GM12878 (cell line): ENCODE measurements around the gene CLEC6A. TPM values are rescaled to one million over a fixed set of nuclear protein-coding genes. Genes with fewer than 3 reads are reported as not detected.

Experiments used
- ATAC-seq: fragments of 200-7000 bp; cut with Tn5 transposase; 3 replicates; pipeline ENCODE4 v1.9.1; 2020; ENCODE audit warnings: mild to moderate bottlenecking, moderate library complexity
- BruUV-seq: library from RNA; stranded (reverse); fragments of 400-500 nt; replicated peaks from 2 replicates; lab custom pipeline; 2021; lab: Mats Ljungman, UMichigan
- CTCF ChIA-PET: fragments of 300-600 bp; sonication (Branson Sonifier 250); formaldehyde crosslinking; extraction: SDS; loops from one replicate; lab custom pipeline; 2021; ENCODE audit warnings: inconsistent platforms; lab: Yijun Ruan, JAX
- POLR2A ChIA-PET: fragments of 350-600 bp; formaldehyde crosslinking; extraction: SDS; loops from one replicate; lab custom pipeline; 2021; ENCODE audit warnings: inconsistent platforms; lab: Charles Lee
- RAD21 ChIA-PET: fragments of 300-600 bp; sonication (Branson Sonifier 250); formaldehyde crosslinking; loops from one replicate; lab custom pipeline; 2023; ENCODE audit warnings: antibody characterized with exemption; ENCODE audit not compliant: unreplicated experiment; lab: Charles Lee
- SMC1A ChIA-PET: fragments of 300-600 bp; sonication (Branson Sonifier 250); formaldehyde crosslinking; loops from one replicate; lab custom pipeline; 2023; ENCODE audit not compliant: unreplicated experiment, uncharacterized antibody; lab: Charles Lee
- DNase-seq: peaks from one replicate; pipeline ENCODE4 v3.0.0-alpha.2; 2011; ENCODE audit warnings: low read depth, low spot score
- FAIRE-seq: peaks from 3 replicates; lab custom pipeline; 2011; peaks lifted over from hg19 to GRCh38; lab: Jason Lieb, UNC
- H2AFZ ChIP-seq: 2 replicates; pipeline ENCODE4 v1.6.0; 2011; ENCODE audit warnings: low read depth, low read length, control low read depth; ENCODE audit not compliant: control insufficient read depth
- H3K27ac ChIP-seq: 2 replicates; pipeline ENCODE4 v1.5.1; 2011; ENCODE audit warnings: control low read depth; ENCODE audit not compliant: control insufficient read depth, insufficient read depth
- H3K27me3 ChIP-seq, 2 experiments: replicated peaks in 1 of 2; 2 replicates each; pipeline versions ENCODE4 v1.6.0 to v1.6.1; 2011; ENCODE audit warnings: low read length in 1 of 2; ENCODE audit not compliant: control insufficient read depth in 2 of 2, insufficient read depth in 2 of 2
- H3K36me3 ChIP-seq, 2 experiments: 2 replicates each; pipeline ENCODE4 v1.5.1; 2011; ENCODE audit warnings: low read length in 1 of 2; ENCODE audit not compliant: control insufficient read depth in 2 of 2, insufficient read depth in 2 of 2
- H3K4me1 ChIP-seq: 2 replicates; pipeline ENCODE4 v1.6.1; 2011; ENCODE audit warnings: mild to moderate bottlenecking, low read length, moderate library complexity, mixed read lengths; ENCODE audit not compliant: control insufficient read depth, insufficient read depth
- H3K4me2 ChIP-seq: 2 replicates; pipeline ENCODE4 v1.6.0; 2011; ENCODE audit warnings: control low read depth; ENCODE audit not compliant: control insufficient read depth, insufficient read depth
- H3K4me3 ChIP-seq: fragments of 200-600 bp; sonication (generic); 2 replicates; pipeline ENCODE4 v1.5.1; 2016
- H3K79me2 ChIP-seq: 2 replicates; pipeline ENCODE4 v1.6.0; 2011; ENCODE audit warnings: low read length; ENCODE audit not compliant: control insufficient read depth, insufficient read depth
- H3K9ac ChIP-seq: 2 replicates; pipeline ENCODE4 v1.8.0; 2011; ENCODE audit warnings: low read length, control low read depth, mixed read lengths; ENCODE audit not compliant: control insufficient read depth, insufficient read depth
- H3K9me3 ChIP-seq: replicated peaks from 3 replicates; pipeline ENCODE4 v1.5.1; 2011; ENCODE audit warnings: mild to moderate bottlenecking, low read length; ENCODE audit not compliant: control insufficient read depth, insufficient read depth
- H4K20me1 ChIP-seq: 2 replicates; pipeline ENCODE4 v1.6.0; 2011; ENCODE audit not compliant: control insufficient read depth, insufficient read depth
- CHD2 ChIP-seq: IDR thresholded peaks from 2 replicates; pipeline ENCODE4 v1.6.1; 2011; ENCODE audit warnings: low read depth, low read length, improper control_type of control experiment, borderline replicate concordance
- ELK1 ChIP-seq: IDR thresholded peaks from 2 replicates; pipeline ENCODE4 v1.6.1; 2012; ENCODE audit warnings: low read depth, low read length, improper control_type of control experiment
- HDAC2 ChIP-seq: fragments of 200-600 bp; sonication (generic); IDR thresholded peaks from 2 replicates; pipeline ENCODE4 v1.6.1; 2017
- NFXL1 ChIP-seq: fragments of 450-650 bp; IDR thresholded peaks from 2 replicates; pipeline ENCODE4 v1.6.1; 2017; ENCODE audit warnings: antibody characterized with exemption, mild to moderate bottlenecking, borderline replicate concordance
- NR2F1 ChIP-seq: fragments of 450-650 bp; conservative IDR thresholded peaks from 2 replicates; pipeline ENCODE4 v1.6.1; 2017; ENCODE audit warnings: mild to moderate bottlenecking
- PKNOX1 ChIP-seq: fragments of 450-650 bp; IDR thresholded peaks from 2 replicates; pipeline ENCODE4 v1.6.1; 2016; ENCODE audit warnings: mild to moderate bottlenecking
- SMAD1 ChIP-seq: fragments of 450-650 bp; IDR thresholded peaks from 2 replicates; pipeline ENCODE4 v1.6.1; 2018; ENCODE audit warnings: mild to moderate bottlenecking, low read depth; ENCODE audit not compliant: partially characterized antibody
- TCF7 ChIP-seq: IDR thresholded peaks from 2 replicates; pipeline ENCODE4 v1.6.1; 2014; ENCODE audit warnings: antibody characterized with exemption, borderline replicate concordance
- YBX1 ChIP-seq: fragments of 450-650 bp; IDR thresholded peaks from 2 replicates; pipeline ENCODE4 v1.6.1; 2016; ENCODE audit warnings: antibody characterized with exemption
- ZNF217 ChIP-seq: fragments of 450-650 bp; IDR thresholded peaks from 2 replicates; pipeline ENCODE4 v1.6.1; 2017; ENCODE audit warnings: antibody characterized with exemption, mild to moderate bottlenecking
- WGBS: methylation state at CpG from one replicate; pipeline ENCODE4 v1.1.6; 2016; ENCODE audit warnings: low lambda C conversion rate; ENCODE audit not compliant: insufficient replicate concordance, insufficient coverage; ENCODE audit errors: missing lambda C conversion rate; 5-methylcytosine and 5-hydroxymethylcytosine counted together
- in situ Hi-C: fragments of 300-500 bp; cut with MboI; formaldehyde crosslinking; loops from 9 replicates; pipeline ENCODE4 v1.14.3; 2018; ENCODE audit warnings: mixed read lengths
- intact Hi-C: fragments of 100-400 bp; cut with micrococcal nuclease; formaldehyde crosslinking; loops from one replicate; pipeline ENCODE4 v1.14.2; 2022; ENCODE audit not compliant: unreplicated experiment
- polyA plus RNA-seq, 11 experiments: library from polyadenylated mRNA; depleted of rRNA in 4 of 11; unstranded in 6 of 11; stranded (reverse) in 5 of 11; fragments of >200 nt; fragmentation: Nextera tagmentation in 4 of 11; fragmentation: Illumina TruSeq in 1 of 11; extraction: Ambion mirVana in 4 of 11; extraction: Trizol in 1 of 11; gene quantifications; 1 replicate in 1 of 11; 2 replicates in 10 of 11; pipeline versions ENCODE4 v1.2.1 to v1.2.3, GENCODE V29; 2011 to 2016; ENCODE audit warnings: inconsistent platforms in 2 of 11, missing spikeins in 2 of 11, low read depth in 1 of 11
- total RNA-seq, 4 experiments: library from RNA; depleted of rRNA in 3 of 4; stranded (reverse); fragments of >200 nt in 3 of 4; fragmentation: Illumina TruSeq in 1 of 4; extraction: Trizol in 1 of 4; gene quantifications; 2 replicates each; pipeline versions ENCODE4 v1.2.1 to v1.2.3, GENCODE V29; 2013 to 2021

CLEC6A gene
- total and polyA plus RNA-seq, 10 of the 15 experiments (the other 5 are each of a cell fraction or from before 2014, with no cell fraction given) = not detected

GRCh38 chr12:8446642-8447547 is 8.9 kb upstream of the CLEC6A start:
- H3K79me2 ChIP-seq = no peaks in the 10 kb centered on the region
- no peak overlapping the region for H2AFZ ChIP-seq
- H4K20me1 ChIP-seq = no peaks in the 10 kb centered on the region
- ChIA-PET RAD21 (no interaction called here), CTCF (no interaction called here), SMC1A (no interaction called here), POLR2A (no interaction called here)
- ATAC-seq (no peak), DNase-seq (no peak), FAIRE-seq (no peak)
- 78% methylated on average over 35 of the region's 35 CpGs for WGBS
- no peak overlapping the region for H3K4me2 ChIP-seq
- H3K9me3 ChIP-seq = no peaks in the 10 kb centered on the region
- in situ Hi-C loops (no loop called here), intact Hi-C loops (no loop called here)
- no peak for TF ChIP-seq NR2F1
- no peak for TF ChIP-seq ZNF217
- TF ChIP-seq TCF7 = no peak
- TF ChIP-seq NFXL1 = no peak
- TF ChIP-seq HDAC2 = no peak
- TF ChIP-seq PKNOX1 = no peak
- TF ChIP-seq YBX1 = no peak
- TF ChIP-seq CHD2 = no peak
- TF ChIP-seq SMAD1 = no peak
- TF ChIP-seq ELK1 = no peak
- H3K27me3 ChIP-seq = no peaks in the 10 kb centered on the region
- no peaks in the 10 kb centered on the region for H3K36me3 ChIP-seq
- H3K9ac ChIP-seq = no peak overlapping the region
- no peak overlapping the region for H3K4me3 ChIP-seq
- H3K27ac ChIP-seq = no peak overlapping the region
- BruUV-seq = no TSS peak
- H3K4me1 ChIP-seq = no peaks in the 10 kb centered on the region
